ENCODE results near the gene NFIA. TPM values are rescaled to one million over a fixed set of nuclear protein-coding genes. Genes with fewer than 3 reads are reported as not detected.

The NFIA gene
- total and polyA plus RNA-seq, 9 of the 15 experiments (the other 6 are each of a cell fraction or from before 2014, with no cell fraction given), result 5.3 to 24.9 (median 9.8) TPM

DNA sequence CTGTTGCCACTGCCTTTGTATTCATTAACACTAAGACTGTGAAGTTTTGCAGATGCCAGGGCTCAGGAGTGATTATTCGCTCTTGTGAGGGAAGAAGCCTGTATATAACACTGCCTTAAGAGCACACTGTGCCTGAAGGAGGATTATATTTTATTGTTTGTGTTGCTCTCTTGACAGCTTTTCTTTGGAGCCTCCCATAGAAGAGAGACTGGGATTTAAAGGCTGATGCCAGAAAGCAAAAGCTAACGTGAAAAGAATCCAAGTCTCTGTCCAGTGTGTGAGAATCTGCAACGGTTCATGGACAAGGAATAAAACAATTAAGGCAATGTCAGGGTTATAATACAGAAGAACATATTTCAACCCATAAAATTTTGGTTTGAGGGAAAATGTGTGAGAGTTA, 316.8 kb downstream of the NFIA start:
- POLR2A ChIA-PET, result no interaction called here
- Histone ChIP-seq H3K9me1 (ENCODE audit: control insufficient read depth, insufficient read depth, low read length) (no peaks in the 10 kb centered on the region), H3K9ac (ENCODE audit: insufficient read depth in 1 of 2, low read depth in 2 of 2, low read length in 2 of 2) (no peak overlapping the region), H3K9me3 (replicated peaks; ENCODE audit: control insufficient read depth, insufficient read depth, low read depth, low read length) (no peaks in the 10 kb centered on the region), H3K27ac (ENCODE audit: extremely low read depth, low read depth, low read length) (no peak overlapping the region), H2AFZ (ENCODE audit: low read depth, low read length) (no peak overlapping the region), H3K4me3 (no peak overlapping the region), H4K20me1 (replicated peaks; ENCODE audit: control insufficient read depth, insufficient read depth, low read length) (no peaks in the 10 kb centered on the region), H3K4me2 (ENCODE audit: insufficient read depth, low read length) (no peak overlapping the region), H3K79me2 (ENCODE audit: control insufficient read depth, insufficient read depth, low read length) (no peaks in the 10 kb centered on the region), H3K4me1 (replicated peaks in 1 of 2; ENCODE audit: control insufficient read depth in 2 of 2, insufficient read depth in 2 of 2, low read length in 2 of 2) (peaks cover 0 to 4% of the 10 kb centered on the region in 2 experiments; a peak in 3 of 5 replicates), H3K27me3 (ENCODE audit: control insufficient read depth in 2 of 2, insufficient read depth in 2 of 2, low read length in 2 of 2) (no peaks in the 10 kb centered on the region), H3K36me3 (ENCODE audit: control insufficient read depth, insufficient read depth, low read length) (peaks cover 15% of the 10 kb centered on the region; the same call in 2 of the 3 replicates)
- TF ChIP-seq ZMIZ1 (IDR thresholded peaks at IDR 0.05; ENCODE audit: low read depth in 2 of 2, low read length in 2 of 2) (no peak), RB1 (IDR thresholded peaks at IDR 0.05; ENCODE audit: low read depth) (no peak), ZNF609 (CRISPR knock-in tag; IDR thresholded peaks at IDR 0.05; ENCODE audit: borderline replicate concordance) (no peak), SRSF1 (IDR thresholded peaks at IDR 0.05; ENCODE audit: low read depth, low read length) (no peak), ZBTB49 (CRISPR knock-in tag; IDR thresholded peaks at IDR 0.05; ENCODE audit: borderline replicate concordance) (no peak), DNMT1 (IDR thresholded peaks at IDR 0.05) (no peak), PCBP2 (IDR thresholded peaks at IDR 0.05; ENCODE audit: low read depth, low read length, poor library complexity, severe bottlenecking) (no peak), HDGF (IDR thresholded peaks at IDR 0.05) (no peak), ZC3H11A (IDR thresholded peaks at IDR 0.05; ENCODE audit: low read depth, low read length) (no peak), L3MBTL2 (IDR thresholded peaks at IDR 0.05) (no peak), NFE2 (IDR thresholded peaks at IDR 0.05; ENCODE audit: low read depth) (no peak)
- BruUV-seq (replicated peaks), result no TSS peak
- DNase-seq (ENCODE audit: extremely low read depth in 1 of 4, low spot score in 3 of 4), result no peak
- intact Hi-C loops (cut with micrococcal nuclease), result no loop called here
- no peak for FAIRE-seq
- WGBS (ENCODE audit: insufficient coverage, low coverage, missing lambda C conversion rate), result 73% methylated on average over 3 of the region's 3 CpGs
- in situ Hi-C loops (cut with MboI), result no loop called here
- no peak for ATAC-seq
- CTCF ChIA-PET (ENCODE audit: low intra/inter-chr PET ratio), result no interaction called here
